SU-DHL-6 (cell line): ENCODE results near the gene KDM4B.

Experiments
- H2AFZ ChIP-seq: fragments of 200-600 bp; sonication (generic); 2 replicates; pipeline ENCODE4 v1.6.1; 2014; ENCODE audit warnings: low read depth, mild to moderate bottlenecking, moderate library complexity, mixed read lengths, antibody characterized with exemption, low read length; ENCODE audit not compliant: severe bottlenecking
- H3F3A ChIP-seq: fragments of 200-600 bp; shearing (Covaris generic); 2 replicates; pipeline ENCODE4 v1.6.0; 2016; ENCODE audit warnings: antibody characterized with exemption, mild to moderate bottlenecking; ENCODE audit not compliant: insufficient read depth
- H3K27ac ChIP-seq: fragments of 200-600 bp; sonication (generic); 2 replicates; pipeline ENCODE4 v1.5.1; 2016; ENCODE audit warnings: low read depth, mild to moderate bottlenecking, low read length, moderate library complexity, mixed read lengths
- H3K27me3 ChIP-seq: fragments of 200-600 bp; sonication (generic), shearing (Covaris generic); 2 replicates; pipeline ENCODE4 v1.6.0; 2014; ENCODE audit warnings: mild to moderate bottlenecking, low read length
- H3K36me3 ChIP-seq: fragments of 200-600 bp; sonication (generic); 2 replicates; pipeline ENCODE4 v1.6.1; 2014; ENCODE audit warnings: mild to moderate bottlenecking, low read length, mixed read lengths
- H3K4me2 ChIP-seq: fragments of 300-600, 200-600 bp; shearing (Covaris generic), sonication (generic); 2 replicates; pipeline ENCODE4 v1.6.0; 2014; ENCODE audit warnings: low read length, low read depth, mild to moderate bottlenecking; ENCODE audit not compliant: poor library complexity, severe bottlenecking
- H3K4me3 ChIP-seq: fragments of 200-600 bp; sonication (generic); 2 replicates; pipeline ENCODE4 v1.5.1; 2014; ENCODE audit warnings: antibody characterized with exemption, low read length, mild to moderate bottlenecking, mixed read lengths; ENCODE audit not compliant: insufficient read depth, poor library complexity, severe bottlenecking
- H3K79me2 ChIP-seq: fragments of 200-600 bp; sonication (generic); 2 replicates; pipeline ENCODE4 v1.6.1; 2014; ENCODE audit warnings: mild to moderate bottlenecking, low read length, moderate library complexity; ENCODE audit not compliant: insufficient read depth
- H3K9ac ChIP-seq: fragments of 200-600 bp; sonication (generic); 2 replicates; pipeline ENCODE4 v1.7.0; 2014; ENCODE audit warnings: mild to moderate bottlenecking, low read length
- H3K9me2 ChIP-seq: fragments of 200-600 bp; sonication (generic); replicated peaks from 2 replicates; pipeline ENCODE4 v1.6.1; 2014; ENCODE audit warnings: low read length; ENCODE audit not compliant: insufficient read depth
- H3K9me3 ChIP-seq: fragments of 200-600 bp; sonication (generic); 2 replicates; pipeline ENCODE4 v1.6.1; 2014; ENCODE audit warnings: low read length, mixed read lengths; ENCODE audit not compliant: insufficient read depth
- H4K20me1 ChIP-seq: fragments of 200-600 bp; sonication (generic); 2 replicates; pipeline ENCODE4 v1.6.1; 2014; ENCODE audit warnings: low read depth, mild to moderate bottlenecking, antibody characterized with exemption, low read length, moderate library complexity, mixed read lengths
- EZH2phosphoT487 ChIP-seq: fragments of 200-600 bp; sonication (generic), shearing (Covaris generic); conservative IDR thresholded peaks from 2 replicates; pipeline ENCODE4 v1.6.1; 2018; ENCODE audit warnings: mild to moderate bottlenecking, antibody characterized with exemption, low read length, moderate library complexity, mixed read lengths
- TF ChIP-seq, protein P1 (sequence below): fragments of 200-600 bp; sonication (generic); IDR thresholded peaks from one replicate; pipeline ENCODE4 v1.5.1; 2017; ENCODE audit warnings: antibody characterized with exemption, mild to moderate bottlenecking, low read length, moderate library complexity; ENCODE audit not compliant: insufficient read depth, poor library complexity, severe bottlenecking

The KDM4B gene

DNA sequence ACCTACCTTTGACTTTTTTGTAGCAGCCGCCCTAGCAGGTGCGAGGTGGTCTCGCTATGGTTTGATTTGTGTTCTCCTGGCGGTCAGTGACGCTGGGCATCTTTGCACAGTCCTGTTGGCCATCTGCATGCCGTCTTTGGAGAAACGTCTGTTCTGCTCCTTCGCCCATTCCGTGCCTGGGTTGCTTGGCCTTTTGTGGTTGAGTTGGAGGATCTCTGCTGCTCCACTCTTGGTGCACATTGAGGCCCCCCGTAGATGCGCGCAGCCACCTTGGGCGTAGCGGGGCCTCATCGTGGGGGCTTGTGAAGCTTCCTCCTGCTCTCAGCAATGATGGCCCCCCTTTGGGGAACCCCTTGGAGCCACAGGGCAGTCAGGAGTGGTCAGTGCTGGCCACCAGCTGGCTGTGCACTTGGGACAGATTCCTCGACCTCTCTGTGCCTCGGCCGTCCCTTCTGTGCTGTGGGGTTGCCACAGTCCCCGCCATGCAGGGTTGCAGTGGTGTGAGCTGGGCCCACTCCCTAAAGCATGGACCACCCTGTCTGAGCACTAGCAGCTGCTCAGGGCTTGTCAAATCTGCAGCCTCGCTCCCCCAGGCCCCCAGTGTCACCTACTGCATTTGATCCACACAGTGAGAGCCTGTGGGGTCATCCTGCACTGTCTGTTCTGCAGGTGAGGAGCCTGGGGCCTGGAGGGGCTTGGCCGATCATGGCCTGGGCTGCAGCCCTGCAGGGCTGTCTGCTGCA lies 170.8 kb downstream of the KDM4B start:
- no peaks in the 10 kb centered on the region for H3K27me3 ChIP-seq
- no peaks in the 10 kb centered on the region for H3K9me2 ChIP-seq
- H3F3A ChIP-seq, result no peaks in the 10 kb centered on the region
- TF ChIP-seq, protein P1, sequence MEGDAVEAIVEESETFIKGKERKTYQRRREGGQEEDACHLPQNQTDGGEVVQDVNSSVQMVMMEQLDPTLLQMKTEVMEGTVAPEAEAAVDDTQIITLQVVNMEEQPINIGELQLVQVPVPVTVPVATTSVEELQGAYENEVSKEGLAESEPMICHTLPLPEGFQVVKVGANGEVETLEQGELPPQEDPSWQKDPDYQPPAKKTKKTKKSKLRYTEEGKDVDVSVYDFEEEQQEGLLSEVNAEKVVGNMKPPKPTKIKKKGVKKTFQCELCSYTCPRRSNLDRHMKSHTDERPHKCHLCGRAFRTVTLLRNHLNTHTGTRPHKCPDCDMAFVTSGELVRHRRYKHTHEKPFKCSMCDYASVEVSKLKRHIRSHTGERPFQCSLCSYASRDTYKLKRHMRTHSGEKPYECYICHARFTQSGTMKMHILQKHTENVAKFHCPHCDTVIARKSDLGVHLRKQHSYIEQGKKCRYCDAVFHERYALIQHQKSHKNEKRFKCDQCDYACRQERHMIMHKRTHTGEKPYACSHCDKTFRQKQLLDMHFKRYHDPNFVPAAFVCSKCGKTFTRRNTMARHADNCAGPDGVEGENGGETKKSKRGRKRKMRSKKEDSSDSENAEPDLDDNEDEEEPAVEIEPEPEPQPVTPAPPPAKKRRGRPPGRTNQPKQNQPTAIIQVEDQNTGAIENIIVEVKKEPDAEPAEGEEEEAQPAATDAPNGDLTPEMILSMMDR, result no peak
- TF ChIP-seq EZH2phosphoT487, result no peak
- H3K4me2 ChIP-seq, result peak overlapping the region; percentile 1
- no peak overlapping the region for H2AFZ ChIP-seq
- no peak overlapping the region for H3K4me3 ChIP-seq
- no peaks in the 10 kb centered on the region for H3K79me2 ChIP-seq
- H3K9me3 ChIP-seq, result no peaks in the 10 kb centered on the region
- H3K9ac ChIP-seq, result no peak overlapping the region
- H3K36me3 ChIP-seq, result no peaks in the 10 kb centered on the region
- H4K20me1 ChIP-seq, result no peaks in the 10 kb centered on the region; the same call in 1 of the 2 replicates
- H3K27ac ChIP-seq, result peak overlapping the region; percentile 45; the same call in 1 of the 2 replicates

DNA sequence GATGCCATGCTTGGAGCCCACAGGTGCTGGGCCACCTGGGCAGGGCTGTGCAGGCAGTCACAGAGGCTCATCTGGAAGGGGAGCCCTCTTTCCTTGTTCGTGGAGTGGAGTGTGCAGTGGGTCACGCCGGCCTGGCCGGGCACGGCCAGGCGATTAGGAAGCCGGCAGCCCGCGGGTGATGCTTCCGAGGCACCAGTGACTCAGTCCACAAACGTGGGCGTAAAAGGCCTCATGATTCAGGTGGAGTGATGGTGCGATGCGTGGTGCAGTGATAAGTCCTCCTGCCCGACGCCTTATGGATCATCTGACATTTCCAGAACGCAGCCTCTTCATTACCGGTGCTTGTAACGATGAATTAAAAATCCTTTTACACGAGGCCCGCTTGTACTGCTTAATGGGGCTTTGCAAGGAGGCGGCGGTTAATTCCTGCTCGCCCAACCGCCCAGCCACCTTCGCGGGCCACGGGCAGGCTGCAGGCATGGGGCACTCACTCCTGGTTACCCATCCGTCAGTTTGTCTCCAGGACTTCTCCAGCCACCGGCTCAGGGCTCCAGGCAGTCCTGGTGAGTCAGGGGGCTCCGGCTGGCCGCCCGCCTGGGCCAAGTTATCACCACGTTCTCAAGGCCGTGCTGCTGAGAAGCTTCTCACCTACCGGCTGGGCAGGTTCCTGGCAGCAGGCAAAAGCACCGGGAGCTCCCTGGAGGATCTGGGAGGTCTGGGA lies 172.4 kb downstream of the KDM4B start:
- no peak overlapping the region for H2AFZ ChIP-seq
- H3K79me2 ChIP-seq, result no peaks in the 10 kb centered on the region
- H3K9ac ChIP-seq, result no peak overlapping the region
- no peaks in the 10 kb centered on the region; the same call in 1 of the 2 replicates for H4K20me1 ChIP-seq
- H3K9me3 ChIP-seq, result no peaks in the 10 kb centered on the region
- H3K27ac ChIP-seq, result no peak overlapping the region
- no peaks in the 10 kb centered on the region for H3K9me2 ChIP-seq
- H3K36me3 ChIP-seq, result no peaks in the 10 kb centered on the region
- no peak for TF ChIP-seq EZH2phosphoT487
- TF ChIP-seq, protein P1, result no peak
- no peaks in the 10 kb centered on the region for H3K27me3 ChIP-seq
- H3K4me2 ChIP-seq, result no peak overlapping the region
- H3K4me3 ChIP-seq, result no peak overlapping the region
- no peaks in the 10 kb centered on the region for H3F3A ChIP-seq

DNA sequence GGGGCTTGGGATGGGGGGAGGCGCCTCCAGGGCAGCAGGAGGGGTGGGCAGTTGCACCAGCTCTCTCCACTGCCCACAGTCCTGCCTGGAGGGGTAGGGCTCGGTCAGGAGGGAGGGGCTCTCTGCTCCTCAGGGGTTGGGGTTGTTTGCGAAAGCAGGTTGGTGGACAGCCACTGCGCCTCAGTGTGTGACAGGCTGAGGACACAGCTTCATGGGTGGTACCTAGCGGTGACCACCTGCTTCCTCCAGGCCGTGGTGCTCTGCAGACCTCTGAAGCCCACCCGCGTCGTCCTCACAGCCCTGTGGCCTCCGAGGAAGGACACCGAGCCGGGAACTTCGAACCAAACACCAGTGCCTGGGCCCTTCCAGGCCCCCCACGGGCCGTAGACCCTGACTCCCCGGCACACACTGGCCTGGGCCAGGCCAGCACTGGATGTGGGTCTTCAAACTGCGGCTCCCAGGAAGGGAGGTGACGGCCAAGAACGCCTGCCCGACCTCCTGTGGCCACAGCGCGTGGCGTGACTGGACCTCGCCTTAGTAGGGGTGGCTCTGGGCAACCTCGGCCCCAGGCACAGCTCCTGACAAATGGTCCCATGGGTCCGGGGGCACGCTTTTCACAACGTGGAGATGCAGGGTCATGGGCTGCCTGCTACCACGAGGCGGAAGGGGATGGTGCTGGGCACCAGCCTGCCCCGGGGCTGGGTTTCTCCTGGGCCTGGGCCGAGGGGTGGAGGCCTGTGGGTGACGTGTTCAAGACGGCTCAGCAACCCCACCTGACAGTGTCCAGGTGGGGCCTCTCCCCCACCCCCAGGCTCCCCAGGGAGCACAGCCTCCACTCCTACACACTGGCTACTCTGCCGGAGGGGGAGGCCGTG lies 173.2 kb downstream of the KDM4B start:
- Histone ChIP-seq H3K9me3 (no peaks in the 10 kb centered on the region), H3K79me2 (no peaks in the 10 kb centered on the region), H3K9me2 (no peaks in the 10 kb centered on the region), H3K4me3 (no peak overlapping the region), H3K27ac (no peak overlapping the region), H3K9ac (no peak overlapping the region), H4K20me1 (no peaks in the 10 kb centered on the region; the same call in 1 of the 2 replicates), H3K4me2 (no peak overlapping the region), H3F3A (no peaks in the 10 kb centered on the region), H2AFZ (no peak overlapping the region), H3K27me3 (no peaks in the 10 kb centered on the region), H3K36me3 (no peaks in the 10 kb centered on the region)
- no peak for TF ChIP-seq EZH2phosphoT487
- TF ChIP-seq, protein P1, result no peak
